Panc1 (cell line): ENCODE data around the gene RPF1. TPM values are rescaled to one million over a fixed set of nuclear protein-coding genes. Genes with fewer than 3 reads are reported as not detected.

Experiments used
- ATAC-seq: fragments of 200-7000 bp; cut with Tn5 transposase; 2 replicates; pipeline ENCODE4 v1.9.1; 2020; ENCODE audit warnings: mild to moderate bottlenecking, moderate library complexity
- BruUV-seq: library from RNA; stranded (reverse); fragments of 400-500 nt; replicated peaks from 2 replicates; lab custom pipeline; 2021; lab: Mats Ljungman, UMichigan
- CTCF ChIA-PET: fragments of 300-600 bp; sonication (Branson Sonifier 250); formaldehyde crosslinking; loops from one replicate; lab custom pipeline; 2022; ENCODE audit warnings: antibody characterized with exemption; lab: Charles Lee
- POLR2A ChIA-PET: fragments of 300-600 bp; sonication (Branson Sonifier 250); formaldehyde crosslinking; loops from one replicate; lab custom pipeline; 2022; ENCODE audit warnings: antibody characterized with exemption; lab: Charles Lee
- DNase-seq: peaks from one replicate; pipeline ENCODE4 v3.0.0-alpha.2; 2010; ENCODE audit warnings: low read depth, low spot score
- H3K27ac ChIP-seq: 2 replicates; pipeline ENCODE4 v1.5.1; 2011; ENCODE audit warnings: mild to moderate bottlenecking, low read length, inconsistent platforms
- H3K27me3 ChIP-seq: fragments of 200-500 bp; sonication (Bioruptor generic); 2 replicates; pipeline ENCODE4 v1.6.0; 2014; ENCODE audit warnings: low read length, inconsistent platforms; ENCODE audit not compliant: control insufficient read depth, insufficient read depth
- H3K36me3 ChIP-seq: fragments of 200-500 bp; sonication (Bioruptor generic); 2 replicates; pipeline ENCODE4 v1.5.1; 2014; ENCODE audit warnings: inconsistent platforms, mild to moderate bottlenecking, low read length, moderate library complexity; ENCODE audit not compliant: control insufficient read depth, insufficient read depth
- H3K4me1 ChIP-seq: 2 replicates; pipeline ENCODE4 v1.5.1; 2011; ENCODE audit warnings: inconsistent platforms, mild to moderate bottlenecking, low read length, moderate library complexity; ENCODE audit not compliant: control insufficient read depth, insufficient read depth
- H3K4me3 ChIP-seq, 2 experiments: 2 replicates each; pipeline ENCODE4 v1.5.1; 2011 to 2012; ENCODE audit warnings: low read depth in 2 of 2, low read length in 2 of 2, mild to moderate bottlenecking in 2 of 2, inconsistent platforms in 1 of 2, moderate library complexity in 1 of 2
- H3K9me3 ChIP-seq: fragments of 200-500 bp; sonication (Bioruptor generic); 2 replicates; pipeline ENCODE4 v1.5.1; 2014; ENCODE audit warnings: low read depth, mild to moderate bottlenecking, inconsistent platforms, low read length, moderate library complexity; ENCODE audit not compliant: control insufficient read depth, insufficient read depth
- CTCF ChIP-seq: fragments of 450-650 bp; IDR thresholded peaks from 2 replicates; pipeline ENCODE4 v1.5.1; 2017; ENCODE audit warnings: mild to moderate bottlenecking
- POLR2AphosphoS5 ChIP-seq: IDR thresholded peaks from 2 replicates; pipeline ENCODE4 v1.6.1; 2012; ENCODE audit warnings: mild to moderate bottlenecking, low read depth, low read length, moderate library complexity
- REST ChIP-seq, 2 experiments: IDR thresholded peaks; 2 replicates each; pipeline ENCODE4 v1.6.1; 2011 to 2012; ENCODE audit warnings: low read depth in 2 of 2, control low read depth in 1 of 2, low read length in 1 of 2, mild to moderate bottlenecking in 1 of 2, moderate library complexity in 1 of 2; ENCODE audit not compliant: insufficient read depth in 1 of 2
- SIN3A ChIP-seq: IDR thresholded peaks from 2 replicates; pipeline ENCODE4 v1.6.1; 2012; ENCODE audit warnings: low read depth, mild to moderate bottlenecking, low read length, moderate library complexity, borderline replicate concordance; ENCODE audit not compliant: insufficient read depth
- TCF7L2 ChIP-seq: IDR thresholded peaks from 2 replicates; pipeline ENCODE4 v1.6.1; 2011; ENCODE audit warnings: mild to moderate bottlenecking, low read depth, low read length, inconsistent platforms
- in situ Hi-C: cut with HindIII; loops from 2 replicates; pipeline ENCODE4 v1.10.0; 2016; ENCODE audit warnings: low sequenced_read_pairs, low pct_unique_long_range_greater_than_20kb
- intact Hi-C: fragments of 100-400 bp; cut with micrococcal nuclease; formaldehyde crosslinking; loops from one replicate; pipeline ENCODE4 v1.10.0; 2022; ENCODE audit not compliant: unreplicated experiment
- total RNA-seq: library from RNA; stranded (reverse); gene quantifications from one replicate; pipeline ENCODE4 v1.2.1, GENCODE V29; 2021; ENCODE audit not compliant: unreplicated experiment

The RPF1 gene
- total RNA-seq, 1 experiment from 2014 or later: 73.0 TPM

DNA sequence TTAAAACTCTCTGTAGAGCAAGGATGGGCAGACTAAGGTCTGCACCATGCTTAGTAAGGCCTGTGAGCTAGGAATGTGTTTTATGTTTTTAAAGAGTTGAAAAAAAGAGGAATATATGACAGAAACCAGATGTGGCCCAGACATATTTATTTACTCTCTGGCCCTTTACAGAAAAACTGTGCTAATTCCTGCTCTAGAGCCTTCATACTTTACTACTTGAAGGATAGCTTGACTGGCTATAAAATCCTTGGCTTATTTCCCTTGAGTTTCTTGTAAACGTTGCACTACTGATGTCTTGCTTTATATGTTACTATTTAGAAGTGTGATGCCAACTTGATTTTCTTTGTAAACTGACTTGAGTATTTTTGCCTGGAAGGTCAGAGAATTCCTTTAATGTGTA is 61.7 kb downstream of the RPF1 start:
- H3K27ac ChIP-seq: peak overlapping the region; percentile 30; the same call in 1 of the 2 replicates
- H3K4me3 ChIP-seq: no peak overlapping the region
- H3K9me3 ChIP-seq: no peaks in the 10 kb centered on the region
- intact Hi-C loops: loop anchor here (1.0 kb wide), 1 partner anchor 98 kb away; no protein-coding TSS in a partner anchor
- ATAC-seq (no peak), DNase-seq (no peak)
- TF ChIP-seq REST (IDR thresholded peaks at IDR 0.05; ENCODE audit: insufficient read depth in 1 of 2, low read depth in 2 of 2, low read length in 1 of 2) (no peak), POLR2AphosphoS5 (no peak), TCF7L2 (no peak), SIN3A (no peak), CTCF (no peak)
- in situ Hi-C loops: no loop called here
- H3K4me1 ChIP-seq: peaks cover 17% of the 10 kb centered on the region
- H3K36me3 ChIP-seq: no peaks in the 10 kb centered on the region
- no peaks in the 10 kb centered on the region for H3K27me3 ChIP-seq
- ChIA-PET POLR2A (interaction anchor here (1.1 kb wide), 1 partner anchor 34 kb away, joined by 4 read pairs; no protein-coding TSS in a partner anchor), CTCF (interaction anchor here (0.5 to 1.0 kb wide), 3 partner anchors 62 to 680 kb away, joined by 3 to 4 read pairs (median 3); no protein-coding TSS in a partner anchor)
- BruUV-seq: TSS peak; percentile 18

- peaks cover 17% of the 10 kb centered on the region for H3K4me1 ChIP-seq
- POLR2A ChIA-PET: interaction anchor here (0.6 kb wide), 1 partner anchor 295 kb away, joined by 3 read pairs; no protein-coding TSS in a partner anchor
- H3K9me3 ChIP-seq: no peaks in the 10 kb centered on the region
- no peaks in the 10 kb centered on the region for H3K36me3 ChIP-seq
- no peak overlapping the region; the same call in 1 of the 2 replicates for H3K27ac ChIP-seq
- TF ChIP-seq CTCF (peak; percentile 83), TCF7L2 (no peak), SIN3A (no peak)
- no TSS peak for BruUV-seq
- H3K4me3 ChIP-seq: no peak overlapping the region
- H3K27me3 ChIP-seq: no peaks in the 10 kb centered on the region
- intact Hi-C loops (loop anchor here (1.0 kb wide), 1 partner anchor 99 kb away; no protein-coding TSS in a partner anchor), in situ Hi-C loops (no loop called here)
- ATAC-seq (peak; percentile 61; the same call in 1 of the 2 replicates), DNase-seq (peak; percentile 17)
- CTCF ChIA-PET: interaction anchor here (0.6 kb wide), 1 partner anchor 80 kb away, joined by 3 read pairs; no protein-coding TSS in a partner anchor
Measured at GRCh38 chr1:84541679-84542078, 62.6 kb downstream of the RPF1 start.

Other genes starting within 250 kb of the RPF1 start
- gene SAMD13, start 177.6 kb upstream of the RPF1 start, total RNA-seq: 2.2 TPM
- gene DNASE2B, start 80.8 kb upstream of the RPF1 start, total RNA-seq: not detected
- 5.0 TPM for gene SPATA1, start 27.1 kb downstream of the RPF1 start, total RNA-seq
- gene GNG5, start 27.3 kb downstream of the RPF1 start, total RNA-seq: 283 TPM
- gene CTBS, start 95.2 kb downstream of the RPF1 start, total RNA-seq: 47.7 TPM
- gene SSX2IP, start 211.2 kb downstream of the RPF1 start, total RNA-seq: 81.8 TPM